HG03432 (cell line): Measurements from ENCODE around the gene SLC4A4.

Source experiments
- ATAC-seq: cut with Tn5 transposase; IDR thresholded peaks from one replicate; pipeline ENCODE4 v1.9.1; 2021; ENCODE audit warnings: mild to moderate bottlenecking, moderate library complexity; ENCODE audit not compliant: unreplicated experiment

The SLC4A4 gene

GRCh38 chr4:71468116-71468710 lies 129.4 kb downstream of the SLC4A4 start:
- no peak for ATAC-seq

- ATAC-seq: no peak
These were observed 130.7 kb downstream of the SLC4A4 start for GRCh38 chr4:71469541-71469940.

GRCh38 chr4:71470524-71470923 lies 131.7 kb downstream of the SLC4A4 start:
- no peak for ATAC-seq

- no peak for ATAC-seq
These were observed 134.1 kb downstream of the SLC4A4 start for GRCh38 chr4:71472946-71473345.

- ATAC-seq: no peak
These were observed 134.9 kb downstream of the SLC4A4 start for GRCh38 chr4:71473541-71474240.

- ATAC-seq: no peak
These were observed 135.9 kb downstream of the SLC4A4 start for GRCh38 chr4:71474731-71475130.

- no peak for ATAC-seq
These were observed 137.4 kb downstream of the SLC4A4 start for GRCh38 chr4:71476240-71476639.

GRCh38 chr4:71486550-71487343 lies 147.9 kb downstream of the SLC4A4 start:
- no peak for ATAC-seq

GRCh38 chr4:71487344-71487920 lies 148.6 kb downstream of the SLC4A4 start:
- ATAC-seq: no peak

- ATAC-seq: no peak
These were observed 155.7 kb downstream of the SLC4A4 start for GRCh38 chr4:71494539-71494938.

GRCh38 chr4:71495454-71495853 lies 156.6 kb downstream of the SLC4A4 start:
- ATAC-seq: no peak

- no peak for ATAC-seq
These were observed 158.3 kb downstream of the SLC4A4 start for GRCh38 chr4:71497078-71497477.

GRCh38 chr4:71498002-71498401 lies 159.2 kb downstream of the SLC4A4 start:
- ATAC-seq: no peak

- ATAC-seq: no peak
These were observed 159.8 kb downstream of the SLC4A4 start for GRCh38 chr4:71498625-71499024.

- ATAC-seq: no peak
These were observed 163.2 kb downstream of the SLC4A4 start for GRCh38 chr4:71501992-71502391.

GRCh38 chr4:71518283-71518989 lies 179.6 kb downstream of the SLC4A4 start:
- ATAC-seq: no peak

GRCh38 chr4:71520308-71520707 lies 181.5 kb downstream of the SLC4A4 start:
- no peak for ATAC-seq

- no peak for ATAC-seq
These were observed 182.0 kb downstream of the SLC4A4 start for GRCh38 chr4:71520850-71521249.

- ATAC-seq: no peak
These were observed 185.9 kb downstream of the SLC4A4 start for GRCh38 chr4:71524756-71525155.

- peak; percentile 79 for ATAC-seq
These were observed 188.0 kb downstream of the SLC4A4 start for GRCh38 chr4:71526637-71527406.
